Measurements from ENCODE around the gene GABRA4. TPM values are rescaled to one million over a fixed set of nuclear protein-coding genes. Genes with fewer than 3 reads are reported as not detected.
A peak's percentile ranks its signal among the peaks of the same experiment; 100 is the strongest.

Gene GABRA4
- not detected for total RNA-seq

DNA sequence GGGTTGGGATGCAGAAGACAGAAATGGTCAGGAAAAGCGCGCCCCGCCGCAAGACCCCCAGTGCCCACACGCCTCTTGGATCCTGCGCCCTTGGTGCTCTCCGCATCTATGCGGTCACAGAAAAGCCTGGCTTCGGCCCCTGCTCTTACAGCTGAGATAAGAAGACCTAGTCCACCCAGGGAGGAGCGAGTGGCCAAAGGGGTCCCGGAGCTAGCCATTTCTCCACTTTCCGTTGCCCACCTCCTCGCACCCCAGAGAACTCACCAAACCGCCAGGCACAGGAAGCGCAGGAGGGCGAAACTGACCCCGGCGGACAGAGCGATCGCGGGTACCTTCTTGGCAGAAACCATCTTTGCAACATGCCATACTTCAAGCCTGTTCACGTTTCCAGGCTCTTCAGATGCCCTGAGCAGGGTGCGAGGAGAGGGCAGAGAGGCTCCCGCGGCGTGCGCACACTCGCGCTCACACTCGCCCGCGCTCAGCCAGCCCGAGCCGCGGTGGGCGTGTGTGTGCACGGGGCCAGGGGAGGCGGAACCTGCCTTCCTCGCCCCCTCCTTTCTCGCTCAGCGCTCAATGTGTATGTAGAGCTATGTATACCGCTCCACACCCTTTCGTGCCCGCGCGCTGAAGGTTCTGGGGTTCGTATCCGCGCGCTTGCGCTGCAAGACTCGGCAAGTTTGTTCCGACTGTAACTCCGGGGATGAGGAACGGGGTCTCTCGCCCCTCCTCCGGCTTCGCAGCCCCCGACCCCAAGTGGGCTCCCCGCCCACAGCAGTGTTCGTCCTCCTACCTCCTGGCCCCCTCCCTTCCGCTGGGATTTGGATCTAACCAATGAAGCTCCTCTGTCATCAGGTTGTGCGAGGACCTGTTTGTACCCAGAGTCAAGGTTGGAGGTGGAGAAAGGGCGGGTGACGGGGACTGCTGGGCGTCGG lies at the start of gene GABRA4:
GABRA4 (minus strand) TSS at position 507 of the 932 bp plus-strand sequence; CDS start at position 350, 157 bp downstream.
- no peak for ATAC-seq
- DNase-seq (ENCODE audit: low spot score), result no peak

DNA sequence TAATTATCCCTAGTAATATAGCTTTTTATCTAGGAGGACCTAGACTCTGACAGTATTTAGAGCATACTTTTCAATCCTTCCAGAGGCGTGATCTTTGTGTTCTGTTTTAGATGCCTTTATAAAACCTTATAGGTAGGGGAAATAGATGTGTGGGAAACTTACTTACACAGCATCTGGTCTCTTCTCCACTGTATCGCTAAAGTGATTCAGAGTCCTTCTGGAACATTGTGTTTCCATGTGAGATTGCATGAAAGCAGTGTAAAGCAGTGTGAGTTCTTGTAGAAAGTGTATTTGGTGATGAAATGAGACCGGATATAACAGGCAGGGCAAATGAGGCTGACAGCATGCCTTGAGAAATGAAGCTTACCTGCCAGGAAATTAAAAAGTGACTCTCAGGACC lies 47.4 kb upstream of the GABRA4 start:
- DNase-seq (ENCODE audit: low spot score) (no peak), ATAC-seq (no peak)

- DNase-seq (ENCODE audit: low spot score) (no peak), ATAC-seq (no peak)
These were observed 44.9 kb upstream of the GABRA4 start for GRCh38 chr4:47038263-47038662.

GRCh38 chr4:47032405-47033106 lies 39.2 kb upstream of the GABRA4 start:
- peak; percentile 49 for DNase-seq (ENCODE audit: low spot score)
- peak; percentile 94 for ATAC-seq

DNA sequence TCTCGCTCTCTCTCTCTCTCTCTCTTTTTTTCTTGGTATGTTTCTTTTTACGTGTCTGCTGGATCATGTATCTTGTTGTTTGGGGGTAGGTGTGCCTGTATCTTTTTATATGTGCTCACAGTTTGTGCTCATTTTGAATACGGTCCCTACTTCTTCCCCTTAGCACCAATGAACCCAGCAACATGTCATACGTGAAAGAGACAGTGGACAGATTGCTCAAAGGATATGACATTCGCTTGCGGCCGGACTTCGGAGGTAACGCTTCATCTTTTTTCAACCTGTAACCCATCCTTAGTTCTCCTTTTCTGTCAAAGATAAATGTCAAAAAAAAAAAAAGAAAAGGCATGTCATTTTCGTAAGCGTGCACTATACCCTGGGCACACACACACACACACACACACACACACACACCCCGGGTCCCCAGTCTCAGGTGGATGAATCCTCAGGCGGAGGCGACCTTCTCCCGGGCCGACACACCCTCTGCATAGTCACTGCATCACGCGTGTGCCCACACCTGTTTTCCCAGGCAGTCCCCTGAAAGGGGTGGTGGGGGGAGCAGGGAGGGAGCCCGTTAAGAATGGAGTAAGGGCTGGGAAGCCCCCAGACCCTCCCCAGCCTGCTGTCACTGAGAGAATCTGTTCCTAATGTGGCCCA lies 38.5 kb upstream of the GABRA4 start:
- peak; percentile 62 for ATAC-seq
- DNase-seq (ENCODE audit: low spot score), result no peak

GRCh38 chr4:47031011-47031678 lies 37.8 kb upstream of the GABRA4 start, which contains the start of gene GABRB1:
Gene GABRB1 (plus strand): TSS chr4:47031567.
- DNase-seq (ENCODE audit: low spot score) (peak; percentile 66), ATAC-seq (peak; percentile 70)

GRCh38 chr4:47017494-47017893 lies 24.1 kb upstream of the GABRA4 start:
- DNase-seq (ENCODE audit: low spot score) (no peak), ATAC-seq (no peak)

- ATAC-seq, result no peak
- DNase-seq (ENCODE audit: low spot score), result no peak
These were observed 23.7 kb upstream of the GABRA4 start for GRCh38 chr4:47017081-47017480.

- ATAC-seq (no peak), DNase-seq (ENCODE audit: low spot score) (no peak)
These were observed 20.0 kb upstream of the GABRA4 start for GRCh38 chr4:47013373-47013772.

DNA sequence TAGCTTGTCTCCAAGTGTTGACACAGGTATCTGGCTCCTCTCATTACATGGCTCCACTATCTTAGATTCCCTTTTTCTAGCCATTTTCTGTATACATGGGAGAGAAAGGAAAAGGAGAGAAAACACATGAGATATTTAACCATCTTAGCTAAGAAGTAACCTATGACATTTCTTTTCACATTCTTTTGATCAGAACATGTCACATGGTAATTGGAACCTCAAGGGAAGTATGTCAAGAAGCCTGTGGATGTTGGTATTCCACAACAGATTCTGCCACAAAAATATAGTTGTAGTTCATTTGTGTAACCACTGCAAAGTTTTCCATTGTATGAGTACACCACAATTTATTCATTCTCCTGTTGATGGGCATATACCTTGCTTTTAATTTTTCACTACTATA lies 19.3 kb upstream of the GABRA4 start:
- no peak for ATAC-seq

DNA sequence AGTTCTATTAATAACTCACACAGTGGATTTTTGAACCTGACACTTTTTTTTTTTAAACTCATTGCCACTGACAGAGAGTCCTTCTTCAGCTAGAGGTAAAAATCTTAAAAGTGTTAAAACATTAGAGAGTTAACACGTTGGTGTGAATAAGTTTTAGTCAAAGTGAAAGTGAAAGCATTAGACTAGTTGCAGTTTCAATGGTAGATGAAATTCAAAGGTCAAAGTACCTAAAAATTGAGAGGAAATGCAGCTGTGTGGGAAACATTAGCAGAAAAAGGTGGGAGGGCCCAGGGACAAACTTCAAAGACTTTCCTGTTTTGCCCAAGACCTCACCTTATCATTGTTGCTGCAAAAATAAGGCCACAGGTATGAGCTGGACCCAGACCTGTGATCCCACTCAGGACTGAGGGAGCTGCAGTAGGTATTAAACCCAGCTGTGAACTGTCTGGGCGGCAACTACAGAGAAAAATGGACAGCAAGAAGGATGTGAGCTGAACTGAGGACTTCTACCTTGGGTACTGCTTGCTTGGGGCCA lies 17.6 kb upstream of the GABRA4 start:
- DNase-seq (ENCODE audit: low spot score), result no peak
- ATAC-seq, result peak; percentile 79

More for the DNA sequence above, 19.3 kb upstream of the GABRA4 start:
- no peak for DNase-seq (ENCODE audit: low spot score)

GRCh38 chr4:47010347-47010911 lies 17.0 kb upstream of the GABRA4 start:
- ATAC-seq (peak; percentile 56), DNase-seq (ENCODE audit: low spot score) (no peak)

DNA sequence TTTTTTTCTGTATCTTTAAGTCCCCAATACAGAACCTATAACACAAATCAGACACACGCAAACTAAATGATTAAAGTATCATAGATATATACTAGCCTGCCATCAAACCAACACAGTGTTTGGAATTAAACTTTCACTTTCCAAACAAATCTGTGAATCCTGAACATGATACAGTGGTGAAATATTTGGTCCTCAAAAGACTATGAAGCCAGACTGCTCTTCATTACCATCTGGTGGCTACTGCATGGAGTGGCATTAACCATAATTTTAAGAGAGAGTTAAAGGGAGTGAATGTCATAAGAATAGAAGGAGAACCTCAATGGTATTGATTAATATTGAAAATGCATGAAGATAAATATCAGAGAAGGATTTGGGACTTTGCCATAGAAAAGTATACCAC lies 9.2 kb upstream of the GABRA4 start:
- ATAC-seq (no peak), DNase-seq (ENCODE audit: low spot score) (no peak)

- no peak for DNase-seq (ENCODE audit: low spot score)
- no peak for ATAC-seq
These were observed 7.0 kb upstream of the GABRA4 start for GRCh38 chr4:47000406-47000805.

DNA sequence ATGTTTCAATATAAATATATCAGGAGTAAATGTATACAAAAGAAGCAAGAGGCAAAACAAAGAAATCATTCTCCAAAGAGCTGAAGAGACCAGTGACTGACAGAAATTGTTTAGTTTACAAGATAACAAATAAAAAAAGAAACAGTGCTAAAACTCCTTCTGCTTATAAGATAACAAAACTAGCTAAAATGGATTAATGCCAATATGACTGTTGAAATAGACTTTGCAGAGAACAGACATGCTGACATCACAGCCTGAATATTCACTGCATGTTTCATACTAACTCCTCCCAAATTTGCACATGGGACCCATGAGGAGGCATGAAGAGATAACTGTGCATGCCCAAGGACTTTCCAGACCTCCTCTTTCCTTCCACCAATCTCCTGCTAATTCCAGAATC lies 6.2 kb upstream of the GABRA4 start:
- no peak for DNase-seq (ENCODE audit: low spot score)
- no peak for ATAC-seq

- no peak for DNase-seq (ENCODE audit: low spot score)
These were observed 625 bp upstream of the GABRA4 start for GRCh38 chr4:46994007-46994405.

GRCh38 chr4:46992338-46992737 lies 1.0 kb downstream of the GABRA4 start:
- DNase-seq (ENCODE audit: low spot score), result no peak
- ATAC-seq, result no peak

More at GRCh38 chr4:46994007-46994405, 625 bp upstream of the GABRA4 start:
- ATAC-seq, result no peak

DNA sequence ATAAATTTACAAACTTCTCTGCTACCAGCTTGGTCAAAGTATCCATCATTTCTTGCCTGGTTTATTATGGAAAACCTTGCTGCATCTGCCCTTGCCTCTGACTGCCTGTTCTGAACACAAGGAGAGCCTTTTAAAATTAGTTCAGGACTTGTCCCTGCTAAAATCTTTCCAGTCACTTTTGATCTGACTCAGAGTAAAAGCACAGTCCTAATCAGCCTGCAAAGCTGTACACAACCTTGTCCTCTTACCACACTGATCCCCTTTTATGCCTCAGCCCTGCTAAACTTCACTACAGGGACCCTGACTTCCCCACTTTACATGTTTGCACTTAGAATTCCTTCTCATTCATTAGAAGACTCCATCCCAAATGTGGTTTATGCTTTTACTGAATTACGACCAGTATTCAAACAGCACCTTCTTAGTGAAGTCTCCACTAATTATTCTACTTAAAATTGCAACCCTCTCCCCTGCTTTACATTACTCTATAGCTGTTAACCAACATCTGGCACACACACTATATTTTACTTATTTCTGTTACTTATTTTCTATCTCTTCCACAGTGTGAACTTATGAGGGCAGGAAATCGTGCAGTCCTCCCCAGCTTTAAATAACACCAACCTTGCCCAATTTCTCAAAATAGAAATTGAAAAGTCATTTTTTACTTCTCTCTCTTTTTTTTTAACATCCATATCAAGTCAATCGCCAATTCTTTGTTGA lies 6.3 kb downstream of the GABRA4 start:
- DNase-seq (ENCODE audit: low spot score), result no peak
- no peak for ATAC-seq

- ATAC-seq (no peak), DNase-seq (ENCODE audit: low spot score) (no peak)
These were observed 8.6 kb downstream of the GABRA4 start for GRCh38 chr4:46984781-46985180.

- DNase-seq (ENCODE audit: low spot score), result no peak
These were observed 12.5 kb downstream of the GABRA4 start for GRCh38 chr4:46980851-46981250.

More at GRCh38 chr4:46980851-46981250, 12.5 kb downstream of the GABRA4 start:
- ATAC-seq, result no peak

All from left lobe of liver (tissue), 2 donors.